ENCODE measurements around the gene PRR20D. TPM values are rescaled to one million over a fixed set of nuclear protein-coding genes. Genes with fewer than 3 reads are reported as not detected.

The PRR20D gene
- total and polyA plus RNA-seq, 2 of the 8 experiments (the other 6 are each of a cell fraction or from before 2014, with no cell fraction given) = not detected

DNA sequence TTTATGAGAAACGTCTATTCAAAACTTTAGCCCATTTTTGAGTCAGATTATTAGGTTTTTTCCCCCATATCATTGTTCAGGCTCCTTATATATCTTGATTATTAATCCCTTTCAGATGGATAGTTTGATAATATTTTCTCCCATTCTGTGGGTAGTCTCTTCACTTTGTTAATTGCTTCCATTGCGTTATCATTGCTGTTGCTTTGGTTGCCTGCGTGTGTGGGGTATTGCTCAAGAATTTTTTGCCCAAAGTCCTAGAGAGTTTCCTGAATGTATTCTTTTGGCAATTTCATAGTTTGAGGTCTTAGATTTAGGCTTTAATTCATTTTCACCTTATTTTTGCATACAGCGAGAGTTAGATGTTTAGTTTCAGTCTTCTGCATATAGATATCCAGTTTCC, 45.5 kb upstream of the PRR20D start:
- no peak overlapping the region for H4K8ac ChIP-seq (ENCODE audit: extremely low read depth, insufficient read depth, low read length)
- H3K27ac ChIP-seq (ENCODE audit: low read depth, low read length) = no peak overlapping the region
- WGBS, 2 experiments (ENCODE audit: extremely low coverage in 1 of 2, insufficient coverage in 1 of 2, insufficient read length in 1 of 2, insufficient replicate concordance in 2 of 2, low coverage in 1 of 2, low lambda C conversion rate in 2 of 2, missing lambda C conversion rate in 1 of 2) = 90% methylated on average over 4 of the region's 4 CpGs; no CpG with 5 or more reads in 1 of the 2 experiments
- H2BK12ac ChIP-seq (ENCODE audit: low read depth, low read length) = no peak overlapping the region
- no peak overlapping the region for H4K91ac ChIP-seq (replicated peaks; ENCODE audit: insufficient read length, low read length)
- H4K20me1 ChIP-seq (replicated peaks in 1 of 2; ENCODE audit: control insufficient read depth in 1 of 2, insufficient read depth in 2 of 2, low read length in 2 of 2) = no peaks in the 10 kb centered on the region
- H3K36me3 ChIP-seq (ENCODE audit: control insufficient read depth in 2 of 4, insufficient read depth in 4 of 4, low read length in 3 of 4) = no peaks in the 10 kb centered on the region
- no peak overlapping the region for H3K23ac ChIP-seq (ENCODE audit: insufficient read length)
- no peak overlapping the region for H2AFZ ChIP-seq (ENCODE audit: low read length)
- no peak overlapping the region for H2BK15ac ChIP-seq (ENCODE audit: low read length)
- H3K56ac ChIP-seq (replicated peaks; ENCODE audit: insufficient read length, low read depth, low read length) = no peak overlapping the region
- H3K4me1 ChIP-seq (replicated peaks in 1 of 4; ENCODE audit: control insufficient read depth in 3 of 4, insufficient read depth in 4 of 4, low read length in 3 of 4) = no peaks in the 10 kb centered on the region
- CTCF ChIA-PET (ENCODE audit: partially characterized antibody) = no interaction called here
- TF ChIP-seq, protein P1, sequence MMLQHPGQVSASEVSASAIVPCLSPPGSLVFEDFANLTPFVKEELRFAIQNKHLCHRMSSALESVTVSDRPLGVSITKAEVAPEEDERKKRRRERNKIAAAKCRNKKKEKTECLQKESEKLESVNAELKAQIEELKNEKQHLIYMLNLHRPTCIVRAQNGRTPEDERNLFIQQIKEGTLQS (IDR thresholded peaks at IDR 0.05; ENCODE audit: insufficient read depth, low read depth, low read length) = no peak
- TF ChIP-seq NANOG (IDR thresholded peaks at IDR 0.05; ENCODE audit: insufficient read depth, low read depth, low read length, poor library complexity, severe bottlenecking) (no peak), JUND (IDR thresholded peaks at IDR 0.05; ENCODE audit: low read length) (no peak), RFX5 (IDR thresholded peaks at IDR 0.05; ENCODE audit: borderline replicate concordance, low read depth, low read length) (no peak), KDM1A (IDR thresholded peaks at IDR 0.05; ENCODE audit: borderline replicate concordance, low read length) (no peak), SRF (IDR thresholded peaks at IDR 0.05; ENCODE audit: low read depth, low read length) (no peak), CHD1 (IDR thresholded peaks at IDR 0.05; ENCODE audit: low read depth, low read length) (no peak), TBP (IDR thresholded peaks at IDR 0.05; ENCODE audit: low read depth, low read length) (no peak)
- H2BK20ac ChIP-seq (ENCODE audit: low read length) = no peak overlapping the region
- no peak overlapping the region for H3K18ac ChIP-seq (ENCODE audit: extremely low read depth, low read length)
- H3K4ac ChIP-seq (replicated peaks; ENCODE audit: insufficient read length, low read depth, low read length) = no peak overlapping the region
- no peak overlapping the region for H2BK120ac ChIP-seq (replicated peaks; ENCODE audit: low read depth, low read length)
- no peaks in the 10 kb centered on the region for H3K27me3 ChIP-seq (replicated peaks in 1 of 4; ENCODE audit: control insufficient read depth in 3 of 4, extremely low read depth in 1 of 4, insufficient read depth in 3 of 4, low read length in 3 of 4)
- no peak overlapping the region for H3K9ac ChIP-seq (replicated peaks in 1 of 4; ENCODE audit: extremely low read depth in 1 of 4, low read depth in 3 of 4, low read length in 3 of 4)
- FAIRE-seq (no peak), DNase-seq (ENCODE audit: low read depth in 1 of 2, low spot score in 2 of 2) (no peak)
- H3K14ac ChIP-seq (ENCODE audit: insufficient read length) = no peak overlapping the region
- H3K4me2 ChIP-seq (ENCODE audit: insufficient read depth in 1 of 2, low read depth in 2 of 2, low read length in 2 of 2) = no peak overlapping the region
- H2AK5ac ChIP-seq (ENCODE audit: low read depth, low read length) = no peak overlapping the region
- no peaks in the 10 kb centered on the region for H3K79me1 ChIP-seq (ENCODE audit: low read depth, low read length)
- H3K23me2 ChIP-seq (ENCODE audit: low read depth, low read length) = no peaks in the 10 kb centered on the region
- no peak overlapping the region for H2BK5ac ChIP-seq (ENCODE audit: low read depth, low read length)
- no peaks in the 10 kb centered on the region for H3K79me2 ChIP-seq (ENCODE audit: control insufficient read depth in 1 of 2, insufficient read depth in 2 of 2, low read length in 2 of 2)
- no peaks in the 10 kb centered on the region for H3K9me3 ChIP-seq (ENCODE audit: insufficient read depth in 2 of 2, low read depth in 1 of 2, low read length in 1 of 2)
- H3K4me3 ChIP-seq (ENCODE audit: extremely low read depth in 1 of 4, insufficient read depth in 2 of 4, low read depth in 3 of 4, low read length in 4 of 4) = no peak overlapping the region
- no peak overlapping the region for H4K5ac ChIP-seq (ENCODE audit: insufficient read length, low read depth, low read length)
- POLR2A ChIA-PET (ENCODE audit: partially characterized antibody) = no interaction called here
